H9 (cell line): ENCODE measurements around the gene MYO15B. TPM values are rescaled to one million over a fixed set of nuclear protein-coding genes. Genes with fewer than 3 reads are reported as not detected.

Source experiments
- DNase-seq: peaks from one replicate; pipeline ENCODE4 v3.0.0-alpha.2; 2017
- H2AFZ ChIP-seq: one replicate; pipeline ENCODE4 v1.6.1; 2013; ENCODE audit warnings: mild to moderate bottlenecking, low read length, control low read depth, moderate library complexity
- H2AK5ac ChIP-seq: 2 replicates; pipeline ENCODE4 v1.6.1; 2013; ENCODE audit warnings: low read length, control low read depth, mixed read lengths; ENCODE audit not compliant: insufficient read length
- H2BK120ac ChIP-seq: one replicate; pipeline ENCODE4 v1.6.1; 2013; ENCODE audit warnings: low read depth, mild to moderate bottlenecking, low read length, control low read depth, inconsistent platforms; ENCODE audit not compliant: poor library complexity, severe bottlenecking
- H2BK12ac ChIP-seq: 2 replicates; pipeline ENCODE4 v1.6.1; 2013; ENCODE audit warnings: low read length, control low read depth, mixed read lengths, low read depth; ENCODE audit not compliant: insufficient read length
- H2BK15ac ChIP-seq: 2 replicates; pipeline ENCODE4 v1.6.1; 2013; ENCODE audit warnings: low read depth, low read length, control low read depth
- H2BK20ac ChIP-seq: one replicate; pipeline ENCODE4 v1.6.1; 2013; ENCODE audit warnings: low read depth, mild to moderate bottlenecking, low read length, control low read depth, inconsistent platforms; ENCODE audit not compliant: poor library complexity, severe bottlenecking
- H2BK5ac ChIP-seq: 2 replicates; pipeline ENCODE4 v1.6.1; 2013; ENCODE audit warnings: low read length, control low read depth, mixed read lengths; ENCODE audit not compliant: insufficient read length
- H3K14ac ChIP-seq: 2 replicates; pipeline ENCODE4 v1.6.1; 2013; ENCODE audit warnings: low read length, control low read depth; ENCODE audit not compliant: insufficient read depth
- H3K18ac ChIP-seq: 2 replicates; pipeline ENCODE4 v1.6.1; 2013; ENCODE audit warnings: low read depth, mild to moderate bottlenecking, mixed read lengths, low read length, control low read depth; ENCODE audit not compliant: insufficient read length
- H3K23ac ChIP-seq: 2 replicates; pipeline ENCODE4 v1.6.1; 2013; ENCODE audit warnings: low read length, control low read depth, mixed read lengths, low read depth; ENCODE audit not compliant: insufficient read length
- H3K23me2 ChIP-seq: 2 replicates; pipeline ENCODE4 v1.6.1; 2013; ENCODE audit warnings: low read depth, mild to moderate bottlenecking, mixed read lengths, low read length, control low read depth; ENCODE audit not compliant: insufficient read length, poor library complexity, severe bottlenecking
- H3K27ac ChIP-seq: 2 replicates; pipeline ENCODE4 v1.5.1; 2013; ENCODE audit warnings: low read length, control low read depth, mixed read lengths, low read depth; ENCODE audit not compliant: insufficient read length
- H3K27me3 ChIP-seq: 2 replicates; pipeline ENCODE4 v1.6.1; 2013; ENCODE audit warnings: low read length, control low read depth, inconsistent platforms; ENCODE audit not compliant: insufficient read depth
- H3K4ac ChIP-seq: 2 replicates; pipeline ENCODE4 v1.6.1; 2013; ENCODE audit warnings: low read depth, mild to moderate bottlenecking, control low read depth, inconsistent platforms, low read length, moderate library complexity
- H3K4me1 ChIP-seq: 2 replicates; pipeline ENCODE4 v1.6.1; 2013; ENCODE audit warnings: low read length, control low read depth, inconsistent platforms; ENCODE audit not compliant: insufficient read depth
- H3K4me2 ChIP-seq: 2 replicates; pipeline ENCODE4 v1.6.1; 2013; ENCODE audit warnings: low read length, control low read depth, mixed read lengths; ENCODE audit not compliant: insufficient read length, insufficient read depth
- H3K56ac ChIP-seq: 2 replicates; pipeline ENCODE4 v1.6.1; 2013; ENCODE audit warnings: low read depth, mild to moderate bottlenecking, mixed read lengths, low read length, control low read depth; ENCODE audit not compliant: insufficient read length
- H3K79me1 ChIP-seq: 2 replicates; pipeline ENCODE4 v1.6.1; 2013; ENCODE audit warnings: low read depth, mild to moderate bottlenecking, moderate library complexity, low read length, control low read depth, inconsistent platforms; ENCODE audit not compliant: insufficient read depth, poor library complexity, severe bottlenecking
- H3K79me2 ChIP-seq: 2 replicates; pipeline ENCODE4 v1.6.1; 2013; ENCODE audit warnings: low read length, control low read depth, inconsistent platforms; ENCODE audit not compliant: insufficient read depth
- H3K9ac ChIP-seq: 2 replicates; pipeline ENCODE4 v1.6.1; 2013; ENCODE audit warnings: low read length, control low read depth, mixed read lengths; ENCODE audit not compliant: insufficient read length; ENCODE audit errors: extremely low read depth
- H3K9me3 ChIP-seq: one replicate; pipeline ENCODE4 v1.6.1; 2013; ENCODE audit warnings: low read depth, low read length, inconsistent platforms; ENCODE audit not compliant: control insufficient read depth
- H3T11ph ChIP-seq: one replicate; pipeline ENCODE4 v1.6.1; 2013; ENCODE audit warnings: mild to moderate bottlenecking, low read length, control low read depth, inconsistent platforms
- H4K20me1 ChIP-seq: one replicate; pipeline ENCODE4 v1.6.1; 2013; ENCODE audit not compliant: control insufficient read depth, insufficient read length, insufficient read depth
- H4K5ac ChIP-seq: 2 replicates; pipeline ENCODE4 v1.6.1; 2013; ENCODE audit warnings: low read depth, mild to moderate bottlenecking, mixed read lengths, low read length, control low read depth; ENCODE audit not compliant: insufficient read length
- H4K8ac ChIP-seq: replicated peaks from 2 replicates; pipeline ENCODE4 v1.6.1; 2013; ENCODE audit warnings: low read length, control low read depth, mixed read lengths, low read depth; ENCODE audit not compliant: insufficient read length
- H4K91ac ChIP-seq: 2 replicates; pipeline ENCODE4 v1.6.1; 2013; ENCODE audit warnings: low read depth, mild to moderate bottlenecking, moderate library complexity, mixed read lengths, low read length, control low read depth; ENCODE audit not compliant: insufficient read length
- H3K27ac Mint-ChIP-seq, 3 experiments: 2 replicates in 2 of 3; 3 replicates in 1 of 3; pipeline ENCODE4 v1.8.0; 2020 to 2021; ENCODE audit warnings: mixed read lengths in 3 of 3, mild to moderate bottlenecking in 1 of 3, moderate library complexity in 1 of 3
- H3K27me3 Mint-ChIP-seq: 2 replicates; pipeline ENCODE4 v1.8.0; 2021; ENCODE audit warnings: low read depth, mild to moderate bottlenecking, moderate library complexity, mixed read lengths
- H3K36me3 Mint-ChIP-seq, 3 experiments: 2 replicates in 2 of 3; 3 replicates in 1 of 3; pipeline ENCODE4 v1.8.0; 2020 to 2021; ENCODE audit warnings: low read depth in 3 of 3, mixed read lengths in 3 of 3; ENCODE audit not compliant: insufficient read depth in 1 of 3
- H3K4me1 Mint-ChIP-seq, 2 experiments: 2 replicates each; pipeline ENCODE4 v1.8.0; 2020; ENCODE audit warnings: mixed read lengths in 2 of 2
- H3K4me3 Mint-ChIP-seq, 2 experiments: 2 replicates in 1 of 2; 3 replicates in 1 of 2; pipeline ENCODE4 v1.8.0; 2020 to 2021; ENCODE audit warnings: mild to moderate bottlenecking in 2 of 2, mixed read lengths in 2 of 2, moderate library complexity in 1 of 2
- H3K9me3 Mint-ChIP-seq, 2 experiments: 2 replicates in 1 of 2; 3 replicates in 1 of 2; pipeline ENCODE4 v1.8.0; 2020; ENCODE audit warnings: mild to moderate bottlenecking in 2 of 2, mixed read lengths in 2 of 2, moderate library complexity in 1 of 2
- CTCF ChIP-seq: fragments of 200-600 bp; sonication (generic); conservative IDR thresholded peaks from 3 replicates; pipeline ENCODE4 v1.8.0; 2021; ENCODE audit warnings: antibody characterized with exemption, mild to moderate bottlenecking
- WGBS: extraction: QIAGEN DNeasy Blood & Tissue Kit; methylation state at CpG from one replicate; pipeline ENCODE4 v1.1.7; 2013; ENCODE audit warnings: missing lambda C conversion rate, low lambda C conversion rate, mixed read lengths; ENCODE audit not compliant: insufficient read length; ENCODE audit errors: extremely low coverage; 5-methylcytosine and 5-hydroxymethylcytosine counted together
- total RNA-seq: library from RNA; stranded (reverse); gene quantifications from 2 replicates; pipeline ENCODE4 v1.2.1, GENCODE V29; 2021

The MYO15B gene
- total RNA-seq, 1 experiment from 2014 or later: 41.9 TPM

GRCh38 chr17:75550139-75550465 lies 37.5 kb upstream of the MYO15B start:
- no peak overlapping the region for H2AFZ ChIP-seq

More at GRCh38 chr17:75550139-75550465, 37.5 kb upstream of the MYO15B start:
- Histone ChIP-seq H2BK15ac (no peak overlapping the region), H4K91ac (no peak overlapping the region), H3T11ph (no peak overlapping the region), H3K18ac (no peak overlapping the region), H3K27ac (no peak overlapping the region), H2BK5ac (no peak overlapping the region), H4K8ac (no peak overlapping the region), H3K23me2 (peaks cover 5% of the 10 kb centered on the region), H3K79me1 (no peaks in the 10 kb centered on the region), H3K23ac (no peak overlapping the region), H3K27me3 (no peaks in the 10 kb centered on the region), H4K20me1 (no peaks in the 10 kb centered on the region), H3K56ac (no peak overlapping the region), H3K4ac (no peak overlapping the region), H3K9ac (no peak overlapping the region), H4K5ac (no peak overlapping the region), H3K14ac (no peak overlapping the region), H3K4me2 (peak overlapping the region; percentile 60), H2BK120ac (no peak overlapping the region), H3K4me1 (peaks cover 4% of the 10 kb centered on the region; the same call in 1 of the 2 replicates), H3K9me3 (no peaks in the 10 kb centered on the region), H2BK20ac (no peak overlapping the region), H3K79me2 (no peaks in the 10 kb centered on the region), H2BK12ac (no peak overlapping the region), H2AK5ac (no peak overlapping the region)
- WGBS: no CpG with 5 or more reads among the region's 4 CpGs
- H3K27ac Mint-ChIP-seq: peak overlapping the region; percentile 39 to 95 (median 65); a peak in 3 of 7 replicates
- H3K36me3 Mint-ChIP-seq: peaks cover 1 to 20% (median 4%) of the 10 kb centered on the region in 3 experiments; a peak in 3 of 7 replicates
- no peaks in the 10 kb centered on the region for H3K27me3 Mint-ChIP-seq
- TF ChIP-seq CTCF: no peak
- peaks cover 16 to 40% of the 10 kb centered on the region in 2 experiments for H3K4me1 Mint-ChIP-seq
- no peaks in the 10 kb centered on the region for H3K9me3 Mint-ChIP-seq
- DNase-seq: no peak
- H3K4me3 Mint-ChIP-seq: peak overlapping the region; percentile 51 to 75; a peak in 3 of 5 replicates
